ENCODE results near the gene S100PBP.

- TF ChIP-seq RELA (CRISPR knock-in tag; IDR thresholded peaks at IDR 0.05) (no peak), CTCF (CRISPR knock-in tag; IDR thresholded peaks at IDR 0.05) (no peak), SATB2 (CRISPR knock-in tag; IDR thresholded peaks at IDR 0.05) (no peak), POLR2AphosphoS5 (IDR thresholded peaks at IDR 0.05; ENCODE audit: low read depth, low read length) (no peak), SSRP1 (CRISPR knock-in tag; IDR thresholded peaks at IDR 0.05) (no peak), EZH2 (conservative IDR thresholded peaks at IDR 0.05; ENCODE audit: low read depth, low read length) (no peak), ZNF326 (CRISPR knock-in tag; IDR thresholded peaks at IDR 0.05; ENCODE audit: borderline replicate concordance) (no peak)
Measured at GRCh38 chr1:32883338-32884031, 66.0 kb downstream of the S100PBP start.
